ENCODE results near the gene TEKTIP1.
"Not testable (repeated sequence)": the region's sequence is repeated elsewhere in the genome, so short reads cannot be mapped to it uniquely, and the experiment has no call there.

TEKTIP1 gene

GRCh38 chr19:3584036-3584802 lies 45.2 kb downstream of the TEKTIP1 start:
- not testable (repeated sequence) for H3K9ac ChIP-seq (ENCODE audit: low read length); H3K79me2 ChIP-seq (ENCODE audit: low read length); H3K27me3 ChIP-seq (ENCODE audit: low read depth, low read length); H3K27ac ChIP-seq (ENCODE audit: low read length); H3K4me2 ChIP-seq (ENCODE audit: low read length); H3K9me3 ChIP-seq (ENCODE audit: insufficient read depth, low read length); H3K4me1 ChIP-seq (ENCODE audit: low read length); H3K36me3 ChIP-seq (replicated peaks; ENCODE audit: low read depth, low read length); H3K4me3 ChIP-seq (ENCODE audit: low read length); H4K20me1 ChIP-seq (ENCODE audit: insufficient read depth, low read length); H2AFZ ChIP-seq (ENCODE audit: low read depth, low read length)

GRCh38 chr19:3585301-3586126 lies 46.5 kb downstream of the TEKTIP1 start, which contains the start of gene GIPC3:
Gene GIPC3, plus strand, starts transcription at chr19:3585478. Its CDS starts 120 bp downstream, at chr19:3585598.
- no peak within 1 kb of the TSS for H3K27ac ChIP-seq (ENCODE audit: low read length)
- no peak within 1 kb of the TSS for H3K4me2 ChIP-seq (ENCODE audit: low read length)
- no peak within 1 kb of the TSS for H2AFZ ChIP-seq (ENCODE audit: low read depth, low read length)
- H3K4me3 ChIP-seq (ENCODE audit: low read length), result no peak within 1 kb of the TSS
- no peaks in the 10 kb centered on the region for H4K20me1 ChIP-seq (ENCODE audit: insufficient read depth, low read length)
- H3K79me2 ChIP-seq (ENCODE audit: low read length), result no peaks in the 10 kb centered on the region
- H3K9ac ChIP-seq (ENCODE audit: low read length), result no peak within 1 kb of the TSS
- H3K9me3 ChIP-seq (ENCODE audit: insufficient read depth, low read length), result no peaks in the 10 kb centered on the region
- no peaks in the 10 kb centered on the region for H3K4me1 ChIP-seq (ENCODE audit: low read length)
- H3K36me3 ChIP-seq (replicated peaks; ENCODE audit: low read depth, low read length), result no peaks in the 10 kb centered on the region
- TF ChIP-seq CTCF (IDR thresholded peaks at IDR 0.05; ENCODE audit: low read depth, low read length) (no peak), EZH2phosphoT487 (IDR thresholded peaks at IDR 0.05; ENCODE audit: low read depth) (no peak)
- no peaks in the 10 kb centered on the region for H3K27me3 ChIP-seq (ENCODE audit: low read depth, low read length)

GRCh38 chr19:3586127-3586626 lies 47.2 kb downstream of the TEKTIP1 start:
- no peak overlapping the region for H3K9ac ChIP-seq (ENCODE audit: low read length)
- no peak overlapping the region for H3K4me3 ChIP-seq (ENCODE audit: low read length)
- no peaks in the 10 kb centered on the region for H3K36me3 ChIP-seq (replicated peaks; ENCODE audit: low read depth, low read length)

GRCh38 chr19:3586707-3587346 lies 47.9 kb downstream of the TEKTIP1 start:
- no peak overlapping the region for H3K4me3 ChIP-seq (ENCODE audit: low read length)
- no peaks in the 10 kb centered on the region for H3K27me3 ChIP-seq (ENCODE audit: low read depth, low read length)
- no peak for TF ChIP-seq EZH2phosphoT487 (IDR thresholded peaks at IDR 0.05; ENCODE audit: low read depth)
- no peak for TF ChIP-seq CTCF (IDR thresholded peaks at IDR 0.05; ENCODE audit: low read depth, low read length)
- H3K4me2 ChIP-seq (ENCODE audit: low read length), result no peak overlapping the region
- H3K4me1 ChIP-seq (ENCODE audit: low read length), result no peaks in the 10 kb centered on the region
- no peaks in the 10 kb centered on the region for H4K20me1 ChIP-seq (ENCODE audit: insufficient read depth, low read length)
- no peak overlapping the region for H3K27ac ChIP-seq (ENCODE audit: low read length)
- no peaks in the 10 kb centered on the region for H3K79me2 ChIP-seq (ENCODE audit: low read length)
- no peak overlapping the region for H2AFZ ChIP-seq (ENCODE audit: low read depth, low read length)
- H3K36me3 ChIP-seq (replicated peaks; ENCODE audit: low read depth, low read length), result no peaks in the 10 kb centered on the region
- no peaks in the 10 kb centered on the region for H3K9me3 ChIP-seq (ENCODE audit: insufficient read depth, low read length)
- no peak overlapping the region for H3K9ac ChIP-seq (ENCODE audit: low read length)

More at GRCh38 chr19:3586127-3586626, 47.2 kb downstream of the TEKTIP1 start:
- no peaks in the 10 kb centered on the region for H3K4me1 ChIP-seq (ENCODE audit: low read length)
- no peak overlapping the region for H3K4me2 ChIP-seq (ENCODE audit: low read length)
- no peaks in the 10 kb centered on the region for H3K79me2 ChIP-seq (ENCODE audit: low read length)
- peak; percentile 60 for TF ChIP-seq CTCF (IDR thresholded peaks at IDR 0.05; ENCODE audit: low read depth, low read length)
- TF ChIP-seq EZH2phosphoT487 (IDR thresholded peaks at IDR 0.05; ENCODE audit: low read depth), result no peak
- H3K9me3 ChIP-seq (ENCODE audit: insufficient read depth, low read length), result no peaks in the 10 kb centered on the region
- no peaks in the 10 kb centered on the region for H3K27me3 ChIP-seq (ENCODE audit: low read depth, low read length)
- H2AFZ ChIP-seq (ENCODE audit: low read depth, low read length), result no peak overlapping the region
- H3K27ac ChIP-seq (ENCODE audit: low read length), result no peak overlapping the region
- H4K20me1 ChIP-seq (ENCODE audit: insufficient read depth, low read length), result no peaks in the 10 kb centered on the region
